Activated CD8-positive, alpha-beta T cell treated with anti-CD3 and anti-CD28 coated beads, Interleukin-2, amount 10 ng/mL, durations not matched to agents 7 days and 5 days (primary cell): ENCODE data around the gene RYR2. TPM values are rescaled to one million over a fixed set of nuclear protein-coding genes. Genes with fewer than 3 reads are reported as not detected.
A peak's percentile ranks its signal among the peaks of the same experiment; 100 is the strongest.

ENCODE experiments used
- ATAC-seq: fragments of 150-1000 bp; cut with Tn5 transposase; one replicate; pipeline ENCODE4 v1.10.0; 2021; ENCODE audit warnings: moderate library complexity
- CTCF ChIA-PET: fragments of 350-600 bp; sonication (Branson Sonifier 250); formaldehyde crosslinking; loops from one replicate; lab custom pipeline; 2021; ENCODE audit warnings: antibody characterized with exemption; lab: Charles Lee
- POLR2A ChIA-PET: fragments of 350-600 bp; sonication (Branson Sonifier 250); formaldehyde crosslinking; loops from one replicate; lab custom pipeline; 2021; ENCODE audit warnings: antibody characterized with exemption; lab: Charles Lee
- DNase-seq: peaks from one replicate; pipeline ENCODE4 v3.0.0-alpha.2; 2020
- H3K27ac Mint-ChIP-seq: one replicate; pipeline ENCODE4 v1.8.0; 2021; ENCODE audit warnings: mild to moderate bottlenecking, mixed read lengths
- H3K27me3 Mint-ChIP-seq: one replicate; pipeline ENCODE4 v1.8.0; 2021; ENCODE audit warnings: low read depth, mixed read lengths
- H3K36me3 Mint-ChIP-seq: one replicate; pipeline ENCODE4 v1.8.0; 2021; ENCODE audit warnings: low read depth, mixed read lengths
- H3K4me1 Mint-ChIP-seq: one replicate; pipeline ENCODE4 v1.8.0; 2021; ENCODE audit warnings: low read depth, mixed read lengths
- H3K4me3 Mint-ChIP-seq: one replicate; pipeline ENCODE4 v1.8.0; 2021; ENCODE audit warnings: mild to moderate bottlenecking, mixed read lengths
- H3K9me3 Mint-ChIP-seq: one replicate; pipeline ENCODE4 v1.8.0; 2022; ENCODE audit warnings: mixed read lengths; ENCODE audit not compliant: insufficient read depth
- total RNA-seq, 2 experiments: library from RNA; stranded (reverse); gene quantifications; one replicate each; pipeline ENCODE4 v1.2.3, GENCODE V29; 2021

Gene RYR2
- total RNA-seq, 2 experiments from 2014 or later = not detected

- Mint-ChIP-seq H3K27ac (no peak overlapping the region), H3K9me3 (peaks cover 4% of the 10 kb centered on the region), H3K4me1 (no peaks in the 10 kb centered on the region), H3K4me3 (no peak overlapping the region), H3K27me3 (no peaks in the 10 kb centered on the region), H3K36me3 (no peaks in the 10 kb centered on the region)
- ATAC-seq (no peak), DNase-seq (no peak)
- ChIA-PET POLR2A (no interaction called here), CTCF (no interaction called here)
Observed at GRCh38 chr1:237525102-237525501, 483.1 kb downstream of the RYR2 start.

- CTCF ChIA-PET = no interaction called here
- no peaks in the 10 kb centered on the region for H3K4me1 Mint-ChIP-seq
- DNase-seq = no peak
Observed at GRCh38 chr1:237527761-237528160, 485.8 kb downstream of the RYR2 start.

GRCh38 chr1:237528545-237528944 is 486.6 kb downstream of the RYR2 start:
- ChIA-PET POLR2A (no interaction called here), CTCF (no interaction called here)
- Mint-ChIP-seq H3K36me3 (no peaks in the 10 kb centered on the region), H3K9me3 (peaks cover 4% of the 10 kb centered on the region), H3K4me1 (no peaks in the 10 kb centered on the region), H3K27ac (no peak overlapping the region), H3K4me3 (no peak overlapping the region), H3K27me3 (no peaks in the 10 kb centered on the region)
- DNase-seq (no peak), ATAC-seq (no peak)

More at GRCh38 chr1:237527761-237528160, 485.8 kb downstream of the RYR2 start:
- H3K4me3 Mint-ChIP-seq = no peak overlapping the region
- POLR2A ChIA-PET = no interaction called here
- no peak overlapping the region for H3K27ac Mint-ChIP-seq
- H3K36me3 Mint-ChIP-seq = no peaks in the 10 kb centered on the region
- peaks cover 4% of the 10 kb centered on the region for H3K9me3 Mint-ChIP-seq
- ATAC-seq = no peak
- H3K27me3 Mint-ChIP-seq = no peaks in the 10 kb centered on the region

- Mint-ChIP-seq H3K27ac (no peak overlapping the region), H3K4me1 (no peaks in the 10 kb centered on the region), H3K27me3 (no peaks in the 10 kb centered on the region), H3K36me3 (no peaks in the 10 kb centered on the region), H3K9me3 (no peaks in the 10 kb centered on the region), H3K4me3 (no peak overlapping the region)
- no peak for DNase-seq
- no peak for ATAC-seq
- POLR2A ChIA-PET = no interaction called here
- CTCF ChIA-PET = no interaction called here
Observed at GRCh38 chr1:237539055-237539454, 497.1 kb downstream of the RYR2 start.

GRCh38 chr1:237542525-237543418 is 500.8 kb downstream of the RYR2 start:
- Mint-ChIP-seq H3K36me3 (no peaks in the 10 kb centered on the region), H3K27ac (no peak overlapping the region), H3K4me1 (no peaks in the 10 kb centered on the region), H3K4me3 (no peak overlapping the region), H3K27me3 (no peaks in the 10 kb centered on the region), H3K9me3 (no peaks in the 10 kb centered on the region)
- DNase-seq = no peak
- CTCF ChIA-PET = no interaction called here
- ATAC-seq = no peak
- POLR2A ChIA-PET = no interaction called here

GRCh38 chr1:237553078-237553477 is 511.1 kb downstream of the RYR2 start:
- Mint-ChIP-seq H3K4me3 (no peak overlapping the region), H3K36me3 (no peaks in the 10 kb centered on the region), H3K27ac (no peak overlapping the region), H3K4me1 (no peaks in the 10 kb centered on the region), H3K27me3 (no peaks in the 10 kb centered on the region), H3K9me3 (no peaks in the 10 kb centered on the region)
- ChIA-PET CTCF (no interaction called here), POLR2A (no interaction called here)
- no peak for DNase-seq
- no peak for ATAC-seq

GRCh38 chr1:237556911-237557310 is 514.9 kb downstream of the RYR2 start:
- CTCF ChIA-PET = no interaction called here
- no peak for DNase-seq
- POLR2A ChIA-PET = no interaction called here
- Mint-ChIP-seq H3K27me3 (no peaks in the 10 kb centered on the region), H3K4me1 (no peaks in the 10 kb centered on the region), H3K36me3 (no peaks in the 10 kb centered on the region), H3K9me3 (no peaks in the 10 kb centered on the region), H3K27ac (no peak overlapping the region), H3K4me3 (no peak overlapping the region)
- ATAC-seq = no peak

GRCh38 chr1:237562242-237562823 is 520.3 kb downstream of the RYR2 start:
- H3K4me3 Mint-ChIP-seq = no peak overlapping the region
- POLR2A ChIA-PET = no interaction called here
- DNase-seq (no peak), ATAC-seq (peak; percentile 65)
- H3K4me1 Mint-ChIP-seq = no peaks in the 10 kb centered on the region
- CTCF ChIA-PET = interaction anchor here (0.6 to 1.7 kb wide), 10 partner anchors 8 to 809 kb away, joined by 3 to 9 read pairs (median 4); no protein-coding TSS in a partner anchor
- no peaks in the 10 kb centered on the region for H3K27me3 Mint-ChIP-seq
- no peak overlapping the region for H3K27ac Mint-ChIP-seq
- no peaks in the 10 kb centered on the region for H3K9me3 Mint-ChIP-seq
- no peaks in the 10 kb centered on the region for H3K36me3 Mint-ChIP-seq

- POLR2A ChIA-PET = no interaction called here
- Mint-ChIP-seq H3K9me3 (no peaks in the 10 kb centered on the region), H3K4me3 (no peak overlapping the region), H3K27ac (no peak overlapping the region), H3K4me1 (no peaks in the 10 kb centered on the region), H3K27me3 (no peaks in the 10 kb centered on the region), H3K36me3 (no peaks in the 10 kb centered on the region)
- no peak for ATAC-seq
- CTCF ChIA-PET = interaction anchor here (0.7 kb wide), 1 partner anchor 806 kb away, joined by 3 read pairs; no protein-coding TSS in a partner anchor
- DNase-seq = no peak
Observed at GRCh38 chr1:237565236-237565635, 523.3 kb downstream of the RYR2 start.

- Mint-ChIP-seq H3K27me3 (no peaks in the 10 kb centered on the region), H3K27ac (no peak overlapping the region), H3K9me3 (no peaks in the 10 kb centered on the region), H3K36me3 (no peaks in the 10 kb centered on the region), H3K4me1 (no peaks in the 10 kb centered on the region), H3K4me3 (no peak overlapping the region)
- no peak for DNase-seq
- ChIA-PET POLR2A (no interaction called here), CTCF (no interaction called here)
- ATAC-seq = no peak
Observed at GRCh38 chr1:237566581-237566980, 524.6 kb downstream of the RYR2 start.

GRCh38 chr1:237568955-237569354 is 527.0 kb downstream of the RYR2 start:
- no peaks in the 10 kb centered on the region for H3K4me1 Mint-ChIP-seq
- no peaks in the 10 kb centered on the region for H3K27me3 Mint-ChIP-seq
- CTCF ChIA-PET = no interaction called here
- no peaks in the 10 kb centered on the region for H3K9me3 Mint-ChIP-seq
- no peak for DNase-seq
- POLR2A ChIA-PET = no interaction called here
- no peak overlapping the region for H3K27ac Mint-ChIP-seq
- H3K4me3 Mint-ChIP-seq = no peak overlapping the region
- H3K36me3 Mint-ChIP-seq = no peaks in the 10 kb centered on the region
- no peak for ATAC-seq

GRCh38 chr1:237570530-237570929 is 528.5 kb downstream of the RYR2 start:
- no peak overlapping the region for H3K27ac Mint-ChIP-seq
- POLR2A ChIA-PET = no interaction called here
- no peaks in the 10 kb centered on the region for H3K4me1 Mint-ChIP-seq
- no peaks in the 10 kb centered on the region for H3K9me3 Mint-ChIP-seq
- no peak overlapping the region for H3K4me3 Mint-ChIP-seq
- no peaks in the 10 kb centered on the region for H3K27me3 Mint-ChIP-seq
- CTCF ChIA-PET = no interaction called here
- H3K36me3 Mint-ChIP-seq = no peaks in the 10 kb centered on the region
- DNase-seq (no peak), ATAC-seq (no peak)
